ENCODE measurements around the gene ZNF444. TPM values are rescaled to one million over a fixed set of nuclear protein-coding genes. Genes with fewer than 3 reads are reported as not detected.

The ZNF444 gene
- total and polyA plus RNA-seq, 2 donors (not counting 1 experiment from before 2014, with no cell fraction given): 24.1 to 37.7 TPM

- Histone ChIP-seq H3K9me3 (ENCODE audit: control extremely low read depth in 1 of 3, control insufficient read depth in 2 of 3, insufficient read depth in 1 of 3, low read length in 2 of 3) (no peaks in the 10 kb centered on the region), H3K4me2 (replicated peaks; ENCODE audit: low read depth, low read length, poor library complexity, severe bottlenecking) (no peak overlapping the region), H3K36me3 (replicated peaks in 1 of 2; ENCODE audit: control extremely low read depth in 1 of 2, control insufficient read depth in 1 of 2, extremely low read depth in 1 of 2, insufficient read depth in 2 of 2, low read length in 1 of 2) (peaks cover 0 to 32% of the 10 kb centered on the region in 2 experiments), H3K9ac (ENCODE audit: low read length) (no peak overlapping the region), H3K4me1 (ENCODE audit: control insufficient read depth in 2 of 2, insufficient read depth in 2 of 2, low read length in 2 of 2) (no peaks in the 10 kb centered on the region), H2AFZ (ENCODE audit: insufficient read depth, low read depth, low read length, poor library complexity, severe bottlenecking) (no peak overlapping the region), H3K79me2 (ENCODE audit: control insufficient read depth, insufficient read depth, low read length) (peaks cover 19% of the 10 kb centered on the region), H3K27me3 (replicated peaks in 1 of 4; ENCODE audit: control extremely low read depth in 1 of 4, control insufficient read depth in 3 of 4, insufficient read depth in 4 of 4, low read length in 3 of 4) (no peaks in the 10 kb centered on the region), H3K27ac (ENCODE audit: low read length in 2 of 2) (no peak overlapping the region), H4K20me1 (ENCODE audit: control insufficient read depth, insufficient read depth, low read length, poor library complexity, severe bottlenecking) (peaks cover 23% of the 10 kb centered on the region), H3K4me3 (ENCODE audit: control extremely low read depth in 1 of 5, extremely low read depth in 1 of 5, insufficient read depth in 1 of 5, low read depth in 2 of 5, low read length in 4 of 5) (no peak overlapping the region)
- DNase-seq (no peak), ATAC-seq (ENCODE audit: low read depth) (no peak)
- no peaks in the 10 kb centered on the region for H3K9me3 Mint-ChIP-seq (ENCODE audit: insufficient read depth)
- H3K27ac Mint-ChIP-seq: no peak overlapping the region
- no peaks in the 10 kb centered on the region for H3K4me1 Mint-ChIP-seq
- no peaks in the 10 kb centered on the region for H3K27me3 Mint-ChIP-seq
- no peak overlapping the region for H3K4me3 Mint-ChIP-seq
- intact Hi-C loops (cut with micrococcal nuclease): no loop called here
- WGBS (ENCODE audit: insufficient coverage): 100% methylated on average over 2 of the region's 2 CpGs
- CTCF ChIA-PET: interaction anchor here (0.7 to 2.1 kb wide), 4 partner anchors 41 to 76 kb away, joined by 3 to 7 read pairs (median 4); no protein-coding TSS in a partner anchor
- TF ChIP-seq EZH2 (IDR thresholded peaks at IDR 0.05; ENCODE audit: borderline replicate concordance, insufficient read depth, low read depth, low read length, poor library complexity, severe bottlenecking) (no peak), CTCF (IDR thresholded peaks at IDR 0.05) (no peak)
- POLR2A ChIA-PET: interaction anchor here (0.6 to 0.8 kb wide), 2 partner anchors 11 to 19 kb away, joined by 5 to 6 read pairs; partner anchors contain the start of gene ZNF444
Measured at GRCh38 chr19:56152644-56153043, 11.6 kb downstream of the ZNF444 start.

- Histone ChIP-seq H3K9me3 (ENCODE audit: control extremely low read depth in 1 of 3, control insufficient read depth in 2 of 3, insufficient read depth in 1 of 3, low read length in 2 of 3) (no peaks in the 10 kb centered on the region), H3K4me3 (ENCODE audit: control extremely low read depth in 1 of 5, extremely low read depth in 1 of 5, insufficient read depth in 1 of 5, low read depth in 2 of 5, low read length in 4 of 5) (no peak overlapping the region), H3K36me3 (replicated peaks in 1 of 2; ENCODE audit: control extremely low read depth in 1 of 2, control insufficient read depth in 1 of 2, extremely low read depth in 1 of 2, insufficient read depth in 2 of 2, low read length in 1 of 2) (peaks cover 0 to 26% of the 10 kb centered on the region in 2 experiments), H2AFZ (ENCODE audit: insufficient read depth, low read depth, low read length, poor library complexity, severe bottlenecking) (no peak overlapping the region), H3K79me2 (ENCODE audit: control insufficient read depth, insufficient read depth, low read length) (peaks cover 16% of the 10 kb centered on the region), H4K20me1 (ENCODE audit: control insufficient read depth, insufficient read depth, low read length, poor library complexity, severe bottlenecking) (peaks cover 23% of the 10 kb centered on the region), H3K9ac (ENCODE audit: low read length) (no peak overlapping the region), H3K4me1 (ENCODE audit: control insufficient read depth in 2 of 2, insufficient read depth in 2 of 2, low read length in 2 of 2) (no peaks in the 10 kb centered on the region), H3K27ac (ENCODE audit: low read length in 2 of 2) (no peak overlapping the region), H3K27me3 (replicated peaks in 1 of 4; ENCODE audit: control extremely low read depth in 1 of 4, control insufficient read depth in 3 of 4, insufficient read depth in 4 of 4, low read length in 3 of 4) (no peaks in the 10 kb centered on the region), H3K4me2 (replicated peaks; ENCODE audit: low read depth, low read length, poor library complexity, severe bottlenecking) (no peak overlapping the region)
- 37% methylated on average over 6 of the region's 6 CpGs for WGBS (ENCODE audit: insufficient coverage)
- Mint-ChIP-seq H3K4me3 (no peak overlapping the region), H3K27me3 (no peaks in the 10 kb centered on the region), H3K9me3 (ENCODE audit: insufficient read depth) (no peaks in the 10 kb centered on the region), H3K27ac (no peak overlapping the region), H3K4me1 (no peaks in the 10 kb centered on the region)
- intact Hi-C loops (cut with micrococcal nuclease): no loop called here
- no peak for TF ChIP-seq EZH2 (IDR thresholded peaks at IDR 0.05; ENCODE audit: borderline replicate concordance, insufficient read depth, low read depth, low read length, poor library complexity, severe bottlenecking)
- TF ChIP-seq CTCF (IDR thresholded peaks at IDR 0.05): no peak
- POLR2A ChIA-PET: no interaction called here
- CTCF ChIA-PET: interaction anchor here (1.0 to 1.2 kb wide), 3 partner anchors 19 to 77 kb away, joined by 3 read pairs; no protein-coding TSS in a partner anchor
- no peak for ATAC-seq (ENCODE audit: low read depth)
- no peak for DNase-seq
Measured at GRCh38 chr19:56153507-56153906, 12.4 kb downstream of the ZNF444 start.
